HepG2 (cell line): ENCODE results near the gene MLLT1. TPM values are rescaled to one million over a fixed set of nuclear protein-coding genes. Genes with fewer than 3 reads are reported as not detected.

Source experiments
- ATAC-seq: fragments of 200-7000 bp; cut with Tn5 transposase; 3 replicates; pipeline ENCODE4 v1.9.1; 2020; ENCODE audit warnings: mild to moderate bottlenecking, moderate library complexity
- BruUV-seq: library from RNA; stranded (reverse); fragments of 400-500 nt; replicated peaks from 2 replicates; lab custom pipeline; 2021; lab: Mats Ljungman, UMichigan
- CTCF ChIA-PET: fragments of 300-600 bp; formaldehyde crosslinking; extraction: SDS; loops from one replicate; lab custom pipeline; 2021; ENCODE audit warnings: low total read pairs, inconsistent platforms, low intra/inter-chr PET ratio; lab: Yijun Ruan, JAX
- POLR2A ChIA-PET: fragments of 350-600 bp; sonication (Branson Sonifier 250); formaldehyde crosslinking; loops from one replicate; lab custom pipeline; 2020; ENCODE audit warnings: antibody characterized with exemption, inconsistent platforms; lab: Yijun Ruan, JAX
- DNase-seq: peaks from one replicate; pipeline ENCODE4 v3.0.0-alpha.2; 2015; ENCODE audit warnings: low spot score
- FAIRE-seq: peaks from 3 replicates; lab custom pipeline; 2011; peaks lifted over from hg19 to GRCh38; lab: Jason Lieb, UNC
- H2AFZ ChIP-seq: one replicate; pipeline ENCODE4 v1.6.1; 2011; ENCODE audit warnings: low read length, inconsistent platforms
- H3K27ac ChIP-seq: fragments of 300-600 bp; 3 replicates; pipeline ENCODE4 v1.8.0; 2011; ENCODE audit warnings: mixed run types, mild to moderate bottlenecking, mixed read lengths, low read length, inconsistent platforms; ENCODE audit not compliant: insufficient read depth; ENCODE audit errors: extremely low read length
- H3K27me3 ChIP-seq, 2 experiments: fragments of 200-600 bp in 1 of 2; 2 replicates in 1 of 2; 3 replicates in 1 of 2; pipeline versions ENCODE4 v1.6.0 to v1.8.0; 2011; ENCODE audit warnings: low read length in 2 of 2, mild to moderate bottlenecking in 2 of 2, moderate library complexity in 2 of 2, inconsistent platforms in 1 of 2; ENCODE audit not compliant: insufficient read depth in 2 of 2, control insufficient read depth in 1 of 2
- H3K36me3 ChIP-seq, 2 experiments: fragments of 200-600 bp in 1 of 2; replicated peaks in 1 of 2; 2 replicates in 1 of 2; 3 replicates in 1 of 2; pipeline versions ENCODE4 v1.5.1 to v1.8.0; 2011; ENCODE audit warnings: low read length in 2 of 2, inconsistent platforms in 1 of 2; ENCODE audit not compliant: insufficient read depth in 2 of 2, control insufficient read depth in 1 of 2
- H3K4me1 ChIP-seq: 2 replicates; pipeline ENCODE4 v1.5.1; 2012; ENCODE audit warnings: low read length, inconsistent platforms; ENCODE audit not compliant: insufficient read depth
- H3K4me2 ChIP-seq: 2 replicates; pipeline ENCODE4 v1.6.0; 2011; ENCODE audit warnings: low read depth, low read length, inconsistent platforms
- H3K4me3 ChIP-seq, 3 experiments: fragments of 200-600 bp in 1 of 3; sonication (generic), shearing (Covaris generic) in 1 of 3; replicated peaks in 1 of 3; 2 replicates each; pipeline ENCODE4 v1.5.1; 2011 to 2016; ENCODE audit warnings: low read length in 3 of 3, inconsistent platforms in 2 of 3, low read depth in 2 of 3, mild to moderate bottlenecking in 2 of 3, control low read depth in 1 of 3, mixed read lengths in 1 of 3; ENCODE audit not compliant: insufficient read depth in 1 of 3
- H3K79me2 ChIP-seq: one replicate; pipeline ENCODE4 v1.6.1; 2011; ENCODE audit warnings: low read length, inconsistent platforms; ENCODE audit not compliant: insufficient read depth
- H3K9ac ChIP-seq: 2 replicates; pipeline ENCODE4 v1.6.0; 2011; ENCODE audit warnings: mild to moderate bottlenecking, low read depth, low read length, inconsistent platforms; ENCODE audit not compliant: insufficient read depth
- H3K9me3 ChIP-seq: 2 replicates; pipeline ENCODE4 v1.5.1; 2012; ENCODE audit warnings: mild to moderate bottlenecking, low read length
- H4K20me1 ChIP-seq: 2 replicates; pipeline ENCODE4 v1.6.0; 2011; ENCODE audit warnings: inconsistent platforms, mild to moderate bottlenecking, low read length, moderate library complexity; ENCODE audit not compliant: insufficient read depth
- ETV5 ChIP-seq: IDR thresholded peaks from 2 replicates; pipeline ENCODE4 v1.6.1; 2018; ENCODE audit warnings: missing biosample characterization, missing genetic modification reagents, inconsistent platforms, borderline replicate concordance
- GATAD2A ChIP-seq: IDR thresholded peaks from 2 replicates; pipeline ENCODE4 v1.6.1; 2016
- KDM5B ChIP-seq: sonication (generic); formaldehyde crosslinking; IDR thresholded peaks from 2 replicates; pipeline ENCODE4 v1.4.0; 2020; ENCODE audit warnings: missing genetic modification reagents, mild to moderate bottlenecking, borderline replicate concordance
- PRMT3 ChIP-seq: sonication (generic); formaldehyde crosslinking; IDR thresholded peaks from 2 replicates; pipeline ENCODE4 v1.8.1; 2022; ENCODE audit warnings: low read depth, mild to moderate bottlenecking, moderate library complexity, missing genetic modification reagents, borderline replicate concordance
- U2AF2 ChIP-seq: fragments of 200-400 bp; formaldehyde crosslinking; IDR thresholded peaks from 2 replicates; pipeline ENCODE4 v1.6.1; 2017; ENCODE audit warnings: low read depth, mild to moderate bottlenecking, low read length
- XRCC5 ChIP-seq: fragments of 200-400 bp; formaldehyde crosslinking; optimal IDR thresholded peaks from 2 replicates; pipeline ENCODE3; 2017; ENCODE audit warnings: mild to moderate bottlenecking, low read length
- ZFP36 ChIP-seq: fragments of 150-350 bp; IDR thresholded peaks from 2 replicates; pipeline ENCODE4 v1.6.1; 2018; ENCODE audit warnings: borderline replicate concordance, low read length, low read depth; ENCODE audit not compliant: partially characterized antibody
- ZNF230 ChIP-seq: sonication (generic); formaldehyde crosslinking; IDR thresholded peaks from 2 replicates; pipeline ENCODE4 v1.4.0; 2020; ENCODE audit warnings: mild to moderate bottlenecking, missing genetic modification reagents
- ZNF782 ChIP-seq: sonication (generic); formaldehyde crosslinking; IDR thresholded peaks from 2 replicates; pipeline ENCODE4 v1.4.0; 2020; ENCODE audit warnings: missing genetic modification reagents, mild to moderate bottlenecking, borderline replicate concordance
- WGBS: methylation state at CpG from one replicate; pipeline ENCODE4 v1.1.6; 2017; ENCODE audit warnings: low lambda C conversion rate; 5-methylcytosine and 5-hydroxymethylcytosine counted together
- in situ Hi-C: cut with HindIII; loops from 2 replicates; pipeline ENCODE4 v1.10.0; 2017; ENCODE audit warnings: low pct_unique_long_range_greater_than_20kb; ENCODE audit not compliant: extremely low pct_ligation_motif_present
- intact Hi-C: fragments of 100-400 bp; cut with micrococcal nuclease; formaldehyde crosslinking; loops from one replicate; pipeline ENCODE4 v1.10.0; 2022; ENCODE audit not compliant: unreplicated experiment
- polyA plus RNA-seq, 8 experiments: library from polyadenylated mRNA; depleted of rRNA in 3 of 8; stranded (reverse) in 7 of 8; unstranded in 1 of 8; fragments of >200 nt; fragmentation: Illumina TruSeq in 4 of 8; extraction: Trizol in 4 of 8; gene quantifications; 2 replicates each; pipeline versions ENCODE4 v1.2.1 to v1.2.3, GENCODE V29; 2011 to 2016; ENCODE audit warnings: low read depth in 4 of 8, missing spikeins in 1 of 8, mixed read lengths in 1 of 8; ENCODE audit not compliant: insufficient read depth in 1 of 8
- total RNA-seq, 5 experiments: library from RNA; depleted of rRNA; stranded (reverse); fragments of >200 nt; fragmentation: Illumina TruSeq; extraction: Trizol; gene quantifications; 2 replicates each; pipeline ENCODE4 v1.2.3, GENCODE V29; 2016; ENCODE audit warnings: low read depth in 1 of 5
- TF ChIP-seq, protein P1 (sequence below): sonication (generic); formaldehyde crosslinking; IDR thresholded peaks from 2 replicates; pipeline ENCODE4 v1.5.0; 2020; ENCODE audit warnings: missing genetic modification reagents, mild to moderate bottlenecking, borderline replicate concordance
- TF ChIP-seq, protein P2 (sequence below): IDR thresholded peaks from 2 replicates; pipeline ENCODE4 v1.6.1; 2018; ENCODE audit warnings: missing genetic modification reagents
- TF ChIP-seq, protein P3 (sequence below): sonication (generic); formaldehyde crosslinking; IDR thresholded peaks from 2 replicates; pipeline ENCODE4 v1.5.0; 2020; ENCODE audit warnings: mild to moderate bottlenecking, missing genetic modification reagents, borderline replicate concordance

Gene MLLT1
- total and polyA plus RNA-seq, 2 of the 13 experiments (the other 11 are each of a cell fraction or from before 2014, with no cell fraction given), result 11.7 to 12.2 TPM

- TF ChIP-seq PRMT3 (CRISPR knock-in tag), result no peak
- peak; percentile 61 for TF ChIP-seq XRCC5
- TF ChIP-seq, protein P1, sequence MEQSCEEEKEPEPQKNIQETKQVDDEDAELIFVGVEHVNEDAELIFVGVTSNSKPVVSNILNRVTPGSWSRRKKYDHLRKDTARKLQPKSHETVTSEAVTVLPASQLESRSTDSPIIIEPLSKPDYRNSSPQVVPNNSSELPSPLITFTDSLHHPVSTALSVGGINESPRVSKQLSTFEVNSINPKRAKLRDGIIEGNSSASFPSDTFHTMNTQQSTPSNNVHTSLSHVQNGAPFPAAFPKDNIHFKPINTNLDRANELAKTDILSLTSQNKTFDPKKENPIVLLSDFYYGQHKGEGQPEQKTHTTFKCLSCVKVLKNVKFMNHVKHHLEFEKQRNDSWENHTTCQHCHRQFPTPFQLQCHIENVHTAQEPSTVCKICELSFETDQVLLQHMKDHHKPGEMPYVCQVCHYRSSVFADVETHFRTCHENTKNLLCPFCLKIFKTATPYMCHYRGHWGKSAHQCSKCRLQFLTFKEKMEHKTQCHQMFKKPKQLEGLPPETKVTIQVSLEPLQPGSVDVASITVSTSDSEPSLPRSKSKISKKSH (CRISPR knock-in tag), result peak; percentile 62; the same call in 1 of the 2 replicates
Measured at GRCh38 chr19:6292006-6292405, 12.2 kb upstream of the MLLT1 start (continued).

DNA sequence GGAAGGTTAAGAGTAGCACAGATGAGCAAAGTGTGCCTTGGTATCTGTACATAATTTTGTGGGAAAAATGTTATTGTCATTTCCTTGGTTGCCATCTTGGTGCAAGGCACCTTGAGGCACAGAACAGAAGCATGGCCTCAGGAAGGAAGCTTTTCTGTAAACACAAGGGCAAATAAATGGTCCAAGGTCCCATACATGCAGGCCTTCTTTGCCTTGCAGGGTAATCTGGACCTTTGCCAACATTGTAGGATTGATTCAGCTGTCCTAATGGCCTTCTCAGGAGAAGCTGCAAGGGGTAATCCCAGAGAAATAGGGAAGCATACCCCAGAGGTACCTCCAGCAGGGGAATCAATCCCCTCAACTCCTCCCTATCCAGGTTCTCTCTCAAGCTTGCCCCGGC lies 9.0 kb upstream of the MLLT1 start:
- no peak overlapping the region for H3K27ac ChIP-seq
- 0% methylated on average over 1 of the region's 1 CpG for WGBS
- H3K79me2 ChIP-seq, result no peaks in the 10 kb centered on the region
- no peak overlapping the region for H3K9ac ChIP-seq
- no peaks in the 10 kb centered on the region for H4K20me1 ChIP-seq
- ChIA-PET POLR2A (interaction anchor here (1.0 kb wide), 1 partner anchor 136 kb away, joined by 4 read pairs; the partner anchor contains the start of gene KHSRP), CTCF (no interaction called here)
- peaks cover 45% of the 10 kb centered on the region for H3K9me3 ChIP-seq
- in situ Hi-C loops, result no loop called here
- no peaks in the 10 kb centered on the region for H3K27me3 ChIP-seq
- ATAC-seq (no peak), FAIRE-seq (no peak), DNase-seq (no peak)
- H3K4me1 ChIP-seq, result peaks cover 13% of the 10 kb centered on the region
- H3K4me3 ChIP-seq, result no peak overlapping the region
- intact Hi-C loops, result no loop called here
- H2AFZ ChIP-seq, result no peak overlapping the region
- no peak overlapping the region for H3K4me2 ChIP-seq
- no peaks in the 10 kb centered on the region for H3K36me3 ChIP-seq
- BruUV-seq, result no TSS peak
- peak; percentile 49; the same call in 1 of the 2 replicates for TF ChIP-seq GATAD2A
- no peak for TF ChIP-seq KDM5B (CRISPR knock-in tag)
- TF ChIP-seq ZNF230 (CRISPR knock-in tag), result no peak
- TF ChIP-seq, protein P2, sequence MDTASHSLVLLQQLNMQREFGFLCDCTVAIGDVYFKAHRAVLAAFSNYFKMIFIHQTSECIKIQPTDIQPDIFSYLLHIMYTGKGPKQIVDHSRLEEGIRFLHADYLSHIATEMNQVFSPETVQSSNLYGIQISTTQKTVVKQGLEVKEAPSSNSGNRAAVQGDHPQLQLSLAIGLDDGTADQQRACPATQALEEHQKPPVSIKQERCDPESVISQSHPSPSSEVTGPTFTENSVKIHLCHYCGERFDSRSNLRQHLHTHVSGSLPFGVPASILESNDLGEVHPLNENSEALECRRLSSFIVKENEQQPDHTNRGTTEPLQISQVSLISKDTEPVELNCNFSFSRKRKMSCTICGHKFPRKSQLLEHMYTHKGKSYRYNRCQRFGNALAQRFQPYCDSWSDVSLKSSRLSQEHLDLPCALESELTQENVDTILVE (CRISPR knock-in tag), result no peak
- TF ChIP-seq ZNF782, result no peak
- TF ChIP-seq ETV5, result peak; percentile 11; the same call in 1 of the 2 replicates
- TF ChIP-seq U2AF2, result no peak
- TF ChIP-seq, protein P3, sequence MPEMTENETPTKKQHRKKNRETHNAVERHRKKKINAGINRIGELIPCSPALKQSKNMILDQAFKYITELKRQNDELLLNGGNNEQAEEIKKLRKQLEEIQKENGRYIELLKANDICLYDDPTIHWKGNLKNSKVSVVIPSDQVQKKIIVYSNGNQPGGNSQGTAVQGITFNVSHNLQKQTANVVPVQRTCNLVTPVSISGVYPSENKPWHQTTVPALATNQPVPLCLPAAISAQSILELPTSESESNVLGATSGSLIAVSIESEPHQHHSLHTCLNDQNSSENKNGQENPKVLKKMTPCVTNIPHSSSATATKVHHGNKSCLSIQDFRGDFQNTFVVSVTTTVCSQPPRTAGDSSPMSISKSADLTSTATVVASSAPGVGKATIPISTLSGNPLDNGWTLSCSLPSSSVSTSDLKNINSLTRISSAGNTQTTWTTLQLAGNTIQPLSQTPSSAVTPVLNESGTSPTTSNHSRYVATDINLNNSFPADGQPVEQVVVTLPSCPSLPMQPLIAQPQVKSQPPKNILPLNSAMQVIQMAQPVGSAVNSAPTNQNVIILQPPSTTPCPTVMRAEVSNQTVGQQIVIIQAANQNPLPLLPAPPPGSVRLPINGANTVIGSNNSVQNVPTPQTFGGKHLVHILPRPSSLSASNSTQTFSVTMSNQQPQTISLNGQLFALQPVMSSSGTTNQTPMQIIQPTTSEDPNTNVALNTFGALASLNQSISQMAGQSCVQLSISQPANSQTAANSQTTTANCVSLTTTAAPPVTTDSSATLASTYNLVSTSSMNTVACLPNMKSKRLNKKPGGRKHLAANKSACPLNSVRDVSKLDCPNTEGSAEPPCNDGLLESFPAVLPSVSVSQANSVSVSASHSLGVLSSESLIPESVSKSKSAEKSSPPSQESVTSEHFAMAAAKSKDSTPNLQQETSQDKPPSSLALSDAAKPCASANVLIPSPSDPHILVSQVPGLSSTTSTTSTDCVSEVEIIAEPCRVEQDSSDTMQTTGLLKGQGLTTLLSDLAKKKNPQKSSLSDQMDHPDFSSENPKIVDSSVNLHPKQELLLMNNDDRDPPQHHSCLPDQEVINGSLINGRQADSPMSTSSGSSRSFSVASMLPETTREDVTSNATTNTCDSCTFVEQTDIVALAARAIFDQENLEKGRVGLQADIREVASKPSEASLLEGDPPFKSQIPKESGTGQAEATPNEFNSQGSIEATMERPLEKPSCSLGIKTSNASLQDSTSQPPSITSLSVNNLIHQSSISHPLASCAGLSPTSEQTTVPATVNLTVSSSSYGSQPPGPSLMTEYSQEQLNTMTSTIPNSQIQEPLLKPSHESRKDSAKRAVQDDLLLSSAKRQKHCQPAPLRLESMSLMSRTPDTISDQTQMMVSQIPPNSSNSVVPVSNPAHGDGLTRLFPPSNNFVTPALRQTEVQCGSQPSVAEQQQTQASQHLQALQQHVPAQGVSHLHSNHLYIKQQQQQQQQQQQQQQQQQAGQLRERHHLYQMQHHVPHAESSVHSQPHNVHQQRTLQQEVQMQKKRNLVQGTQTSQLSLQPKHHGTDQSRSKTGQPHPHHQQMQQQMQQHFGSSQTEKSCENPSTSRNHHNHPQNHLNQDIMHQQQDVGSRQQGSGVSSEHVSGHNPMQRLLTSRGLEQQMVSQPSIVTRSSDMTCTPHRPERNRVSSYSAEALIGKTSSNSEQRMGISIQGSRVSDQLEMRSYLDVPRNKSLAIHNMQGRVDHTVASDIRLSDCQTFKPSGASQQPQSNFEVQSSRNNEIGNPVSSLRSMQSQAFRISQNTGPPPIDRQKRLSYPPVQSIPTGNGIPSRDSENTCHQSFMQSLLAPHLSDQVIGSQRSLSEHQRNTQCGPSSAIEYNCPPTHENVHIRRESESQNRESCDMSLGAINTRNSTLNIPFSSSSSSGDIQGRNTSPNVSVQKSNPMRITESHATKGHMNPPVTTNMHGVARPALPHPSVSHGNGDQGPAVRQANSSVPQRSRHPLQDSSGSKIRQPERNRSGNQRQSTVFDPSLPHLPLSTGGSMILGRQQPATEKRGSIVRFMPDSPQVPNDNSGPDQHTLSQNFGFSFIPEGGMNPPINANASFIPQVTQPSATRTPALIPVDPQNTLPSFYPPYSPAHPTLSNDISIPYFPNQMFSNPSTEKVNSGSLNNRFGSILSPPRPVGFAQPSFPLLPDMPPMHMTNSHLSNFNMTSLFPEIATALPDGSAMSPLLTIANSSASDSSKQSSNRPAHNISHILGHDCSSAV (CRISPR knock-in tag), result no peak
- TF ChIP-seq ZFP36, result no peak
